ENCODE measurements around the gene PRKD1.
"Not testable (repeated sequence)": the region's sequence is repeated elsewhere in the genome, so short reads cannot be mapped to it uniquely, and the experiment has no call there.

The PRKD1 gene

GRCh38 chr14:29783556-29783955, 144.1 kb downstream of the PRKD1 start:
- H3K4me3 ChIP-seq = no peak overlapping the region
- H3K4me1 ChIP-seq = no peaks in the 10 kb centered on the region
- H3K9ac ChIP-seq = no peak overlapping the region
- H3K36me3 ChIP-seq = no peaks in the 10 kb centered on the region
- no peak overlapping the region for H3K27ac ChIP-seq
- no peaks in the 10 kb centered on the region for H3K9me3 ChIP-seq
- H3K27me3 ChIP-seq = no peaks in the 10 kb centered on the region
- H4K20me1 ChIP-seq = no peaks in the 10 kb centered on the region
- no peak for TF ChIP-seq Cebpa-rat (IDR thresholded peaks at IDR 0.05)
- no peak overlapping the region for H3K4me2 ChIP-seq

- TF ChIP-seq Cebpa-rat (IDR thresholded peaks at IDR 0.05) = no peak
- Histone ChIP-seq H3K9me3 (no peaks in the 10 kb centered on the region), H3K4me1 (no peaks in the 10 kb centered on the region)
Measured at GRCh38 chr14:29782041-29782440, 145.6 kb downstream of the PRKD1 start.

GRCh38 chr14:29777142-29777541, 150.5 kb downstream of the PRKD1 start:
- not testable (repeated sequence) for H3K36me3 ChIP-seq, H3K27ac ChIP-seq, H3K27me3 ChIP-seq, H3K4me3 ChIP-seq, H3K4me1 ChIP-seq, H3K4me2 ChIP-seq, H3K9ac ChIP-seq, H4K20me1 ChIP-seq, H3K9me3 ChIP-seq

More at GRCh38 chr14:29782041-29782440, 145.6 kb downstream of the PRKD1 start:
- H4K20me1 ChIP-seq = no peaks in the 10 kb centered on the region
- H3K4me2 ChIP-seq = no peak overlapping the region
- no peak overlapping the region for H3K9ac ChIP-seq
- H3K36me3 ChIP-seq = no peaks in the 10 kb centered on the region
- H3K4me3 ChIP-seq = no peak overlapping the region
- H3K27ac ChIP-seq = no peak overlapping the region
- H3K27me3 ChIP-seq = no peaks in the 10 kb centered on the region

DNA sequence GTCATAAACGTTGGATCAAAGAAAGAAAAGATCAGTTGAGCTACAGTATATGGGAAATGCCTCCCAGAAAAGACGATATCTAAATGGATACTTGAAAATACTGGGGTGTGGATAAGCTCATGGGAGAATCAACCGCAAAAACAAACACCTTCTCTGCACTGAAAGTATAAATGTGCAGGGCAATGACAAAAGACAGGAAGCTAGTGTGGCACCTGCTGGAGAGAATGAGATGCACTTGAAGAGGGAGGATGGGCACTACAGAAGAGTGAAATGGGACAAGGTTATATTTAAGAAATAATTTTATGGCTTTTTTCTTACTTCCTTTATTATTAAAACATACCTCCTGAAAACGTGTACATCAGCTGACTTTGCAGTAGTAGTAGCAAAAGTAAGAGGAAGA, 153.7 kb downstream of the PRKD1 start:
- Histone ChIP-seq H3K27ac (no peak overlapping the region), H4K20me1 (no peaks in the 10 kb centered on the region), H3K9ac (no peak overlapping the region), H3K27me3 (no peaks in the 10 kb centered on the region), H3K9me3 (0 out of 2 replicates have a peak, but pooled peaks cover 4% of the 10 kb centered on the region), H3K4me1 (no peaks in the 10 kb centered on the region), H3K36me3 (no peaks in the 10 kb centered on the region), H3K4me3 (no peak overlapping the region), H3K4me2 (no peak overlapping the region)
- TF ChIP-seq Cebpa-rat (IDR thresholded peaks at IDR 0.05) = no peak

- Histone ChIP-seq H3K9me3 (no peaks in the 10 kb centered on the region), H3K4me1 (peaks cover 4% of the 10 kb centered on the region; the same call in 1 of the 2 replicates), H4K20me1 (no peaks in the 10 kb centered on the region), H3K36me3 (no peaks in the 10 kb centered on the region), H3K4me2 (peak overlapping the region; percentile 28; the same call in 1 of the 2 replicates), H3K9ac (no peak overlapping the region), H3K27ac (no peak overlapping the region), H3K4me3 (no peak overlapping the region), H3K27me3 (no peaks in the 10 kb centered on the region)
- no peak for TF ChIP-seq Cebpa-rat (IDR thresholded peaks at IDR 0.05)
Measured at GRCh38 chr14:29763342-29763858, 164.2 kb downstream of the PRKD1 start.

DNA sequence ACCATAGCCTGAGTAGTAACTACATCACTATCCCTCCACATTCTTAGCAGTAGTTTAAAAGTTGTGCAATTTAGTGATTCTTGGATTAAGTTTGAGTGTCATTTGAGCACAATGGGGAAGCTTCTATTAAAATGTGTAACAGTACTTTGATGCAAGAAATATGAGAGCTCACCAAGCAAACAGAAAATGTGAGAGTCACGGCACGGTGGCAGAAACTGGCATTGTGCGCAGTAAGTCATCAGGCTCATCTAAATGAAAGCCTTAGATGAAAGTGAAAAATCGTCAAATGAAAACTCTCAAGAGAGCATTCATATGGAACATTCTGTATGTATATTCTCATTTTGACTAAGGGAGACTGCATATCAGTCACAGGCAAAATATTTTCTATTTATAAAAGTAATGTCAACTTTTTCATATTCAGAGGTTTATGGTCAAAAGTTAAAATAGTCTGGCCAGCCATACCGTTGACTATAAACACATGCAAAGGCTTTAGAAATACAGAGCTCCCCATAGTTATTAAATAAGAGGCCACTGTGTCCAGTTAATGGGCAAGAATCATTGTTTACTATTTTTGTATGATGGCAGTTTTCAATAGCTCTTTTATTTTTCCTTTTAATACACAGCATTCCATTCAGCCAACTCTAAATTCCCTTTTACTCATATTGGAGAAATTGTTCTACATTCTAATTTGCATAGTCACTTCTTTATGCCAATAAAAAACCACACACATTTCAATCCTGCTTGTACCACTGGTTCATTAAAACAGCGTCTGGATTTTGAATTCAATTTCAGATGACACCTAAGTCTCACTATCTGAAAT, 167.9 kb downstream of the PRKD1 start:
- H3K4me1 ChIP-seq = peaks cover 4% of the 10 kb centered on the region; the same call in 1 of the 2 replicates
- H3K9ac ChIP-seq = no peak overlapping the region
- TF ChIP-seq Cebpa-rat (IDR thresholded peaks at IDR 0.05) = no peak
- H3K4me2 ChIP-seq = no peak overlapping the region
- no peaks in the 10 kb centered on the region for H3K36me3 ChIP-seq
- H4K20me1 ChIP-seq = no peaks in the 10 kb centered on the region
- H3K27me3 ChIP-seq = no peaks in the 10 kb centered on the region
- no peaks in the 10 kb centered on the region for H3K9me3 ChIP-seq
- H3K4me3 ChIP-seq = no peak overlapping the region
- H3K27ac ChIP-seq = no peak overlapping the region

DNA sequence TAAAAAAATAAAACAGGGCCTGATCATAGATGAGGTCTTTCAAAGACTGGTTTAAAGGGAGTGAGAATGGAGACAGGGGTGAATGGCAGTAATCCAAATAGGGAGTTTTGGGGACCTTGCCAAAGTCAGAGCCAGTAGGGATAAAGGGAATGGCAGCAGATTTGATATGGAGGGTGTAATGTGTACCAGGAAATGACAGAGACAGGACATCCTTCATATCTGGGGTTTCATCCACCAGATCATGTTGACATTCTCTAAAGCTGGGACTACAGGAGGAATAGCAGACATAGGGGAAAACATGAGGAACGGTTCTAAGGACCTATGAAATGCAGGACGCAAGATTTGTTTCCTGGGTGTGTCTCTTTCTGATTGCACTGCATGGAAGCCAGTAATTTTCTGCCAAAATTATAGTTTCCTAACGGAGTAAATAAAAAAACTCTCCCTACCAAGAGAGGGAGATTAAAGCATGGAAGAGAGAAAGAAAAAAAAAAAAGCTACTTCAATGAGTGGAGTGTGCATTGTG, 169.9 kb downstream of the PRKD1 start:
- Histone ChIP-seq H4K20me1 (no peaks in the 10 kb centered on the region), H3K36me3 (no peaks in the 10 kb centered on the region), H3K4me3 (no peak overlapping the region), H3K9me3 (no peaks in the 10 kb centered on the region), H3K27me3 (no peaks in the 10 kb centered on the region), H3K4me2 (no peak overlapping the region), H3K4me1 (no peaks in the 10 kb centered on the region), H3K27ac (no peak overlapping the region), H3K9ac (no peak overlapping the region)
- TF ChIP-seq Cebpa-rat (IDR thresholded peaks at IDR 0.05) = no peak

- Histone ChIP-seq H4K20me1 (no peaks in the 10 kb centered on the region), H3K4me2 (no peak overlapping the region), H3K9ac (no peak overlapping the region), H3K27me3 (no peaks in the 10 kb centered on the region), H3K27ac (no peak overlapping the region), H3K9me3 (no peaks in the 10 kb centered on the region), H3K4me1 (no peaks in the 10 kb centered on the region), H3K36me3 (no peaks in the 10 kb centered on the region), H3K4me3 (no peak overlapping the region)
- TF ChIP-seq Cebpa-rat (IDR thresholded peaks at IDR 0.05) = no peak
Measured at GRCh38 chr14:29757188-29757680, 170.4 kb downstream of the PRKD1 start.

DNA sequence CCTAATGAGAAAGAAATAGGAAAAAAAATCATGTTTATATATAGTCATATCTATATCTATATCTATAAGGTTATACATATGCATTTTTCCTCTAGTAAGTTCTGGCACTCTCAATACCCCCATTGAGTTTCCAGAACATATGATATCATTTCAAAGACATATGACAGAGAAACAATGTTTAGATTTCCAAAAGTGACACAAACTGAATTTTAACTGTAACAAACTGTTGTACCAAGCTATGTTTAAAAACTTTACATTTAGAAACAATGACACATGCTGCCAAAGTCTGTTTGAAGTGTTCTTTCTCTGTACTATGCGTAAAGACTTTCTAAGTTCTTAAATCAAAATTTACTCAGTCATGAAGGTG, 171.6 kb downstream of the PRKD1 start:
- Histone ChIP-seq H3K4me3 (no peak overlapping the region), H3K9me3 (no peaks in the 10 kb centered on the region), H4K20me1 (no peaks in the 10 kb centered on the region), H3K27me3 (no peaks in the 10 kb centered on the region), H3K27ac (no peak overlapping the region), H3K9ac (no peak overlapping the region), H3K4me1 (no peaks in the 10 kb centered on the region), H3K36me3 (no peaks in the 10 kb centered on the region), H3K4me2 (no peak overlapping the region)
- TF ChIP-seq Cebpa-rat (IDR thresholded peaks at IDR 0.05) = no peak

- Histone ChIP-seq H3K4me1 (no peaks in the 10 kb centered on the region), H3K9ac (no peak overlapping the region), H3K4me3 (no peak overlapping the region), H3K4me2 (no peak overlapping the region), H3K27ac (no peak overlapping the region), H3K9me3 (no peaks in the 10 kb centered on the region), H3K27me3 (no peaks in the 10 kb centered on the region), H3K36me3 (no peaks in the 10 kb centered on the region), H4K20me1 (no peaks in the 10 kb centered on the region)
- TF ChIP-seq Cebpa-rat (IDR thresholded peaks at IDR 0.05) = no peak
Measured at GRCh38 chr14:29755311-29756018, 172.2 kb downstream of the PRKD1 start.

Data from BLaER1 (cell line).